HG03558 (cell line): ENCODE measurements around the gene LBR.

Source experiments
- ATAC-seq: cut with Tn5 transposase; IDR thresholded peaks from one replicate; pipeline ENCODE4 v1.9.1; 2021; ENCODE audit warnings: moderate number of reproducible peaks; ENCODE audit not compliant: unreplicated experiment; ENCODE audit errors: extremely low read depth

LBR gene

DNA sequence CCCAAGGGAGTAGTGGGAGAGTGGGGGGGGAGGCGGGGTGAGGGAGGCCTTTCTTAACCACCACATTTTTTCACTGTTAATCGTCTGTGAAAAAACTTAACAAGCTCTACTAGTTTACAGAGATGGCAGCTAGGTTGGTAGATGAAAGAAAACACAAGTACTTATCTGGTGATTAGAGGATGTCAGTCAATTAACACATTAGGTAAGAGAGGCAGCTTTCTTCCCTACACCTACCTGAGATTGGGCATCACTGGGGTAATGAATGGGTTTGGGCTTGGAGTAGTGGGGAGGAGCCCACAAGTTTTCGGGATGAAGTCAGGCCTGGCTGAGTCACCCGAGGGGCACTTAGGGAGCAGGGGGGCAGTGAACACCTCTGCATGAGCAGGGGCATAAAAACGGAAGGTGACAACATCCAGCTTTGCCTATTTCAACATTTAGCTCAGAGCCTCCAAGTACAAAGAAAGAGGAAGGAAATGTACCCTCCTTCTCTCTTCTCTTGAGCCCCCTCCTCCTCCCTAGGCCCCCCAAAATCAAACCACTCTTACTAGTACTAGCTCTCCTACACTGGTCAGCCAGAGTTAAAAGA lies 2.5 kb downstream of the LBR start:
- no peak for ATAC-seq

DNA sequence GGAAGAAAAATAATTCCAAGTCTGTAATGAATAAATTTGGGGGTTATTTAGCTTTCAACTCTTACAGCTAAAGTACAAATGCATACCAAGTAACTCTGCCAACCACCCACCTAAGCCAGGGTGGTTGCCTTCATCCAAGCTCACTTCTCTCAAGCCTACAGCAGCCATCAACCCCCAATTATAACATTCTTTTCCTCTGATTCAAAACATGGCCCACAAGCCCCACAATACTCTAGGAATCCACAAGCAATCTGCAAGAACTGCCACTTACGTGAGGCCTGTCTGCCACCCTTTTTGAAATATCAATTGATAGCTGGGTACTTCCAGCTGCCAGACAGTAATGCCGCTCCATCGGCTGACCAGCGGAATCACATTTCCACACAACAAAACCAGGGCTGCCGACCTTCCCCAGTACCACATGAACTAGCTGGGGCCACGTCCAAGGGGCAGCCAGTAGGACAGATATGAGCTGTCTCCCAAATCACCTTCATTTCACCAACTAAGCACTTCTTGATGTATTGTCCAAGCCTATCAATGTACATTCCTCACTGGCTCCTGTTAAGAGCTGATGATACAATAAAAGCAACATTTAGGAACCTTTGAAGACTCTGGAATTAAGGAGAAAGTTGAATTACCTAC lies 3.2 kb downstream of the LBR start:
- no peak for ATAC-seq

DNA sequence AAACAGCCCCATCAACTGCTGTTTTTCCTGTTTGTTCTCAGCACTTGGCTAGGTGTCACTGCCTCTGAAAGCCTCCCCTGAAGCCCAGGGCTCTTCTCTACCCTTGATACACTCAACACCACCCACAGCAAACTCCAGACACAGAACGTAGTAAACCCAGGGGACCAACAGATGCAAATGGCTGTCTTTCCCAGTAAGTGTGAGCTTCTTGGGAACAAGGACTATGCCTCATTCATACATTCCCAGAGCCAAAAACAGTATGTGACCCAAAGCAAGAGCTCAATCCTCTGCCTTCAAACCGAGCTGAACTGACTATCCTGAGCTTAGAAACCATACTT lies 4.4 kb downstream of the LBR start:
- no peak for ATAC-seq

DNA sequence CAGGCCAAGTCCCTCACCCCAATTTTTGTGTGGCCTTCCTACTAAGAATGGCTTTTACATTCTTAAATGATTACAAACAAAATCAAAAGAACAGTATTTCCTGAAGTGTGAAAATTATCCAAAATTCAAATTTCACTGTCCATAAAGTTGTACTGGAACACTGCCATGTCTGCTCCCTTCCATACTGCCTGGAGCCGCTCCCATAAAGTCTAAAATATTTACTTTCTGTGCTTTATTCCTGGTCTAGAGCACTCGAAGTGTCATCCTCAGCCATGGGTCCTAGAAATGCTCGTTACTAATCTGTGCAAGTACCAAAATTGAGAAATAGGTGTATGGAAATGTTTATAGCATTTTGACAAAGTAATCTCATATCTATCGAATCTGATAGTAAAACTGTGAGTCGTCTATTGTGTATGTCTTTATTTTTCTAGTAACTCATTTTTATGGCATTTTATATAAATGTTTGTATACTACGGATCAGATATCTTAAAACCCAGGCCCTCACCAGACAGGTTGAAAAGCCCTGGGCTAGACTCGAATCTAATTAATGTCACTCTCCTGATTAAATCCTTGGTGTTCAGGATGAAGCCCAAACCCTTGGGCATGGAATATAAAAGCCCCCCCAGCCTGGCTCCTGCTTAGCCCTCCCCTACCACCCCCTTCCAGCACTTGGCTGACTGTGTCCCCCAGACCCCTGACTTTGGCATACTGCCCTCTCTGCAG lies 4.9 kb downstream of the LBR start:
- no peak for ATAC-seq

- no peak for ATAC-seq
Measured at GRCh38 chr1:225422031-225422605, 5.7 kb downstream of the LBR start.

- no peak for ATAC-seq
Measured at GRCh38 chr1:225418598-225418997, 9.2 kb downstream of the LBR start.

DNA sequence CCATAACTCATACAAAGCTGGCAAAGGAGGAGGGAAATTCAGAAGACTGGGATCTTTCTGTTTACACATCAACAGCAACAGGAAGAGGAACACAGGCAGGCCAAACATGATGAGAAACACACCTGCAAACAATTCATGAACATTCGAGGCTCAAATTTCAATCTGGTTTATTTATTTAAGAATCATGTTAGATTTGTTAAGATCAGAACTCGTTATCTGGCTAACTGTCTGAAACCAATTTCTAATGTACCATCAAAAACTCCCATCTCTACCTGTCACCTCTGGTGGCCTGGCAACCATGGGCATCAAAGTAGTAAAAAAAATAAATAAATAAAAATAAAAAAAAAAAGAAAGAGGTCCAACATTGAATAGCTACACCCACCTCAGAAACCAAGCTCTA lies 9.8 kb downstream of the LBR start:
- no peak for ATAC-seq

DNA sequence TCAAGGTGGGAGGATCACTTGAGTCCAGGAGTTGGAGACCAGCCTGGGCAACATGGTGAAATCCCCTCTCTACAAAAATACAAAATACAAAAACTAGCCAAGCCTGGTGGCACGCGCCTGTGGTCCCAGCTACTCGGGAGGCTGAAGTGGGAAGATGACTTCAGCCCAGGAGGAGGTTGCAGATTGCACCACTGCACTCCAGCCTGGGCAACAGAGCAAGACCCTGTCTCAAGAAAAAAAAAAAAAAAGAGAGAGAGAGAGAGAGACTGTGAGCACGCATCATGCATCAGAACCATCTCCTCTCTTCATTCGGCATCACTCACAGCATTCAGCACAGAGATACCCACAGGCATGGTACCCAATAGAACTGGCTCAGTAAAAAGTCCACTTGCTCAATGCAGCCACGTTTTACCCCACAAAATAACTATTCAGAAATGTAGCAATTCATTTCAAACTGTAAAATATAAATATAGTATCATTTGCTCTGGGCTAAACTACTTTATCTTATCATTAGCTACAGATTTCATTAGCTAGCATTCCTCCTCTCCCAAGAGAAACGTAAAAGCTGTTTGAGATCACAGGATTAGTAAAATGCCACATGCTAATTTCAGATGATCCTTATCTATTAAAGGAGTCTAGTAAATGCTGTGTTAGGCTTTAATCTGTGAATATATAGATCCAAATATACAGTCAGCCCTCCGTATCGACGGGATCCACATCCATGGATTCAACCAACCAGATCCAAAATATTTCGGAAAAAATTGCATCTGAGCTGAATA lies 11.7 kb downstream of the LBR start:
- ATAC-seq = no peak

DNA sequence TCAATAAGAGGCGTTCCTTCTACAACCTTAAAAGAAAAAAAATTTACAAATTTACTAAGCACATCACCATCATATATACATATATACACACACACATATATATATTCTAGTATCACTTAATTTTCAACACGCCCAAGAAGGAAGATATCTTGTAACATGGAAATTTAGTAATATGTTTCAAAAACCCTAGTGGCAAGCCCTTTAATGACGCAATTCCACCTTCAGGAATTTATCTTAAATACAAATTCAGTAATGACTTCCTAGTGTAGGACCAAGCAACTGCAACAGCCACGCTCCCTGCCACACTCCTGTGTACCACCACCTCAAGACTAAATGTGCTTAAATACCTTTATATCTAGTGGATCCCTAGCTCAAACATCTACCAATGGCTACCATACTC lies 12.5 kb downstream of the LBR start:
- ATAC-seq = no peak

DNA sequence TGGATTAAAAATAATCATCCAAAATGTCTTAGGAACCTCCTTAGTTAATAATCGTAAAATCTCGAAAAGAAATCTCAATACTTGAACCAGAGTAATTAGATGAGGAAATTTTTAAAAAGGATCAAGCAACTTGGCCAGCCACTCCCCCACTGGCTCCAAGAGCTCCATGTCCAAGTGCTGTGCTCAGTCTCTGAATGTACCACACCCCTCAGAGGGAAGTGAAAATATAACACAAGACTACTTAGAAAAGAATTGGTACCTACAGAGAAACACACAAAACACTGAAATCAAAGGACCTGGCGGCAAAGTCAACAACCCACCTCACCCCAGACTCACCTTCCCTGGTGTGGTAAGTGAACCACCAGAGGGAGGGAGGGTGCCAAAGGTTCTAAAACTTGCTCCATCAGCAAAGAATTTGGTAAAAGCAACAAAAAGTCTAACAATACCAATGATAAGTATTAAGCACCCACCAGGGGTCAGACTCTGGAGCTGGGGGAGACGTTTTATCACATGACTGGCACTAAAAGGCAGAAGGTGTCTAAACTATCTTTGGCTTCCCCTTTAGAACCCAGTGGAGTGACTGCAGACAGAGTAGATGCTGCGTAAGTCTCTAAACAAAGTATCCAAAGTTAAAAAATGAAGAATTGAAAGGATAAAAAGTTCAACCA lies 14.0 kb downstream of the LBR start:
- ATAC-seq = no peak

GRCh38 chr1:225412803-225413351 lies 15.0 kb downstream of the LBR start:
- ATAC-seq = no peak

DNA sequence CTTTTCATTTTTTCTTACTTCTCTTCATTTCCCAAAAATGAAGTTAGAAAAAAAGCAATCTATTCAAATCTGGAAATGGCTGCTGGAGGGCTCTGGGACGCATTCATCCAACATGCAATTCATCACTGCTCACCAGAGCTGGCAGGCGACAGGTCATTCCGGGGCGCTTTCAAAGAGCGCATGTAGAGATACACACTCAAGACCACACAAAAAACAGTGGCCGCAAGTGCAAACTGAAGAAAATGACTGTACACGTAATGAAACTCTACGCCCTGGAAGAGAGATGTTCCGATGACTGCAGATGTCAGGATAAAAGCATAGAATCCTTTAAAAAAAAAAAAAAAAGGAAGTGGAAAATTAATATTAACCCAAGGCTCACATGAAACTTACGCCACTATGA lies 15.5 kb downstream of the LBR start:
- ATAC-seq = no peak

- ATAC-seq = no peak
Measured at GRCh38 chr1:225410036-225410435, 17.8 kb downstream of the LBR start.

- no peak for ATAC-seq
Measured at GRCh38 chr1:225409051-225409450, 18.8 kb downstream of the LBR start.

DNA sequence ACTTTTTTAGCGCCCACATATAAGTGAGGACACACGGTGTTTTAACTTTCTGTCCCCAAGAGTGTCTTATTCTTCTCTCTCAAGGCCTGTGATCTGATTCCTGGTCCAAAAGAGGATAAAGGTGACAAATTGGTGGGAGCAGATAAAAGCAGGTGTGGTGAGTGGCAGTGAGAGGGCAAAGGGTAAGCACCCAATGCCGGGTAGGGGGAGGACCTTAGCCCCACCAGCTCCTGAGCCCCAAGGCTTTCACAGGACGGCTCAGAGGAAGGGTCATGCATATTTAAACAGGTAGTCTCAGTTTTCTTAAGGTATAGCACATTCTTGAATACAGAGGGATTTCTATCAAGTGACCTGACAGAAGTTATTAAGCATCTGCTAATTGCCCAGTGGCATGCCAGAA lies 19.6 kb downstream of the LBR start:
- no peak for ATAC-seq

DNA sequence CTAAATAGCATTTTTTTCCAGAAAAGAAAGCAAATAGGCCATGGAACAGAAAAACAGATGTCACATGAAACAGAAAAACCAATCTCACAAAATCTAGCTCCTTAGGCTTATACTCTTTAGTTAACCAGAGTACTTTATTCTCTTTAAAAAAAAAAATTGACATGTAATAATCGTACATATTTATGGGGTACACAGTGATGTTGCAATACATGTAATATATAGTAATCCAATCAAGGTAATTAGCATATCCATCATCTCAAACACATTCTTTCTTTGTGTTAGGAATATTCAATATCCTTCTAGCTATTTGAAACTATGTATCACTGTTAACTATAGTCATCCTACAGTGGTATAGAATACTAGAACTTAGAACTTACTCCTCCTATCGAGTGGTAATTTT lies 20.1 kb downstream of the LBR start:
- ATAC-seq = no peak

DNA sequence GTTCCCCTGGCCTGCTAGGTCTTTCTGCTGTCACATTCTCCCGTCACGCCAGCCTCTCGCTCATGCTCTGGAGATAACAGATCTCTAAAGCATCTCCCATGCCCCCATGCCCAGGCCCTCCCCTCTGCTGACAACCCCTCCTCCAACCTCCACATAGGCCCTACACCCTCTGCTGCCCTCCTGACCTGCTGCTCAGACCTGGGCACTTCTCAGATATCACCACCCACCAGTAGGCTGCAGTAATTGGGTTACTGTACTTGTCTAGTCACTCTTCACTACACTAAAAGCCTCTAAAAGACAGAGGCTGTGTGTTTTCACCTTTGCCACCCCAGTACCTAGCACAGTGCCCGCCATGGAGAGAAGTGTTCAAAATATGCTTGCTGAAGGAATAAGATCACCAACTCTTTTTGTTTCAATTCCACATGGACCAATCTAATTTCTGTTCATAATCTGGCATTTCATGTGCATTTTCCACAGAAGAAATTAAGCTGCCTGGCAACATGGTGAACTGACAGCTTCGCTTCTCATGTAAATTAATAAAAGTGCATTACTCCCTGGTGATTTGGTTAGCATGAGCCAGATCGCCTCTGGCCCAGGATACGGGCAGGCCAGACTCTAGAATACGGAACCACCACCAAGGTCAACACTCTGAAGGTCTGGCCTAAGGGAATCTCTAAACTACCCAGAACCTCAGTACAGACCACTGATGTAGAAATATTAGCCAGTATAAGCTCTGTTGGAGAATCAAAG lies 20.7 kb downstream of the LBR start:
- no peak for ATAC-seq

GRCh38 chr1:225400968-225401367 lies 26.9 kb downstream of the LBR start:
- no peak for ATAC-seq

DNA sequence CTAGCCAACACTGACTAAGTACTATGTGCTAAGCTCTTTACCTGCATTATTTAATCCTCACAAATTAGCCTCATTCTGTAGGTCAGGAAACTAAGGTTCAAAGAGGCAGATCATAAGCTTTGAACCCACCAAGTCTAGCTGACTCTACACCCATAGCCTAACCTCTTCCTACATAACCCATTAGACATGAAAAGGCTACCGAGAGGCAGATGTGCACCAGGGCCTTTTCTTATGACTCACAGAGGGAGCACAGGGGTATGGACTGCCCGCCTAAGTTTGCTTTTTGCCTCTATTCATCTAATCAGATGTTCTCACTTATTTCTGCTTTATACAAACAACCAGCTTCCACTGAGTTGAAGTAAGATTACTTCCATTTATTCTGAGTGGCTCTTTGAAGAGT lies 31.5 kb downstream of the LBR start:
- ATAC-seq = no peak
